HG02623 (cell line): ENCODE data around the gene C12orf42.
"Not testable (repeated sequence)": the region's sequence is repeated elsewhere in the genome, so short reads cannot be mapped to it uniquely, and the experiment has no call there.

Experiments
- ATAC-seq: cut with Tn5 transposase; IDR thresholded peaks from one replicate; pipeline ENCODE4 v1.9.1; 2021; ENCODE audit warnings: moderate library complexity; ENCODE audit not compliant: unreplicated experiment

C12orf42 gene

DNA sequence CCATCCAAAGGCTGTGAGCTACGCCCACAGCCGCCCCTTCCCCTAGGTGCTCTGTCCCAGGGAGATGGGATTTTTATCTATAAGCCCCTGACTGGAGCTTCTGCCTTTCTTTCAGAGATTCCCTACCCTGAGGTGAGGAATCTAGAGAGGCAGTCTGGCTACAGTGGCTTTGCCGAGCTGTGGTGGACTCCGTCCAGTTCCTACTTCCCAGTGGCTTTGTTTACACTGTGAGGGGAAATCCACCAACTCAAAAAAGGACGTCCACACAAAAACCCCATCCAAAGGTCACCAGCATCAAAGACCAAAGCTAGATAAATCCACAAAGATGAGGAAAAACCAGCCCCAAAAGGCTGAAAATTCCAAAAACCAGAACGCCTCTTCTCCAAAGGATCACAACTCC lies 70.1 kb downstream of the C12orf42 start:
- not testable (repeated sequence) for ATAC-seq

DNA sequence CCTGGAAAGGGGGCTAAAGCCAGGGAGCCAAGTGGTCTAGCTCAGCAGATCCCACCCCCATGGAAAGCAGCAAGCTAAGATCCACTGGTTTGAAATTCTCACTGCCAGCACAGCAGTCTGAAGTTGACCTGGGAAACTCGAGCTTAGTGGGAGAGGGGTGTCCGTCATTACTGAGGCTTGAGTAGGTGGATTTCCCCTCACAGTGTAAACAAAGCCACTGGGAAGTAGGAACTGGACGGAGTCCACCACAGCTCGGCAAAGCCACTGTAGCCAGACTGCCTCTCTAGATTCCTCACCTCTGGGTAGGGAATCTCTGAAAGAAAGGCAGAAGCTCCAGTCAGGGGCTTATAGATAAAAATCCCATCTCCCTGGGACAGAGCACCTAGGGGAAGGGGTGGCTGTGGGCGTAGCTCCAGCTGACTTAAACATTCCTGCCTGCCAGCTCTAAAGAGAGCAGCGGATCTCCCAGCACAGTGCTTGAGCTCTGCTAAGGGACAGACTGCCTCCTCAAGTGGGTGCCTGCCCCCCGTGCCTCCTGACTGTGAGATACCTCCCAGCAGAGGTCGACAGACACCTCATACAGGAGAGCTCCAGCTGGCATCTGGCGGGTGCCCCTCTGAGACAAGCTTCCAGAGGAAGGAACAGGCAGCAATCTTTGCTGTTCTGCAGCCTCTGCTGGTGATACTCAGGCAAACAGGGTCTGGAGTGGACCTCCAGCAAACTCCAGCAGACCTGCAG lies 70.8 kb downstream of the C12orf42 start:
- ATAC-seq: not testable (repeated sequence)

DNA sequence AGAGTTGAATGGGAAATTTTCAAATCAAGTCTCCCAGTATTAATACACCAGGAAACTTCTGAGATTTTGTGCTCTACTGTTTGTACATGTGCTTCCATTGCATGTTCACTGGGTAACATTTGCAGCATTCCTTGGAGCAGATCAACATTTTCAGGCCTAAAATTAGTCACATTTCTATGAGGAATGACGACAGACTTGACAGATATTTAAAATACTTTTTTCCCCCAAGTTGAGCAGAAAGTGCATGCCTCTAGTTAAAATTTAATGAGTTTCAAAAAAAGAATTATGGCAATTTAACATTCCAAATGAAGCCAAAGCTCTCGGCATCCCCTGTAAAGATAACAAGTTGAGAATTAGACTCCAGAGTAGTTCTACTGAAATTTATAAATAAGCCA lies 72.3 kb downstream of the C12orf42 start:
- no peak for ATAC-seq

DNA sequence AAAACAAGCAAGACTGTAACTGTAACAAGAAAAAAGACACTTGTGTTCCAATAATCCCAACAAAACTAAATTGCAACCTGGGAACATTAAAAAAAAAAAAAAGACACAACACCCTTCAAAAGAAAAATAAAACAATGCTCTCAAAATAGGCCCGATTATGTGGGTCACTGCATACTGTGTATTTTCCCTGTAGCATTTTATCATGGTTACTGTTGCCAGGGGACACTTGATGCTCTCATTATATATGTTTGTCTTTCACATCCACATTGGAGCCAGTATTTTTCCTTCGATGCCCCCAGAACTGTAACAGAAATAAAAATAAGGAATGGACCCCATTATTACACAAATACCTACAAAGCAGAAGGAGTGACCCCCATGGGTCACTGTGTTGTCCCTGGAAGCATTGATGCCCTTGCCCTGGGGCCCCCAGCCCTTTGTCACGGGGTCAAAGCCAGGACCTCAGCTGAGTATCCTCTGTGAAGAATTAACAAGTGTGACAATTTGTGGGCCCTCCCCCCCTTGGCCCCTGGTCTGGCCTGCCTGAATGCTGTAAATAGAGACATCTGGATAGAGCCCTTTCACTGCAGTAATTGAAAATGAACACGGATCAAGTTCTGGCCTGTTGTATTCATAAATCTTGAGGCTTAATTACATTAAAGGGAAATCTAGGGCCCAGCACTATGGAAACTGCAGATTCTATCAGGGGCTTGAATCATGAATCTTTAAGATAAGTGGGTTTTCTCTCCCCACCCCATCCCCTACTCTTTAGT lies 72.8 kb downstream of the C12orf42 start:
- ATAC-seq: no peak

DNA sequence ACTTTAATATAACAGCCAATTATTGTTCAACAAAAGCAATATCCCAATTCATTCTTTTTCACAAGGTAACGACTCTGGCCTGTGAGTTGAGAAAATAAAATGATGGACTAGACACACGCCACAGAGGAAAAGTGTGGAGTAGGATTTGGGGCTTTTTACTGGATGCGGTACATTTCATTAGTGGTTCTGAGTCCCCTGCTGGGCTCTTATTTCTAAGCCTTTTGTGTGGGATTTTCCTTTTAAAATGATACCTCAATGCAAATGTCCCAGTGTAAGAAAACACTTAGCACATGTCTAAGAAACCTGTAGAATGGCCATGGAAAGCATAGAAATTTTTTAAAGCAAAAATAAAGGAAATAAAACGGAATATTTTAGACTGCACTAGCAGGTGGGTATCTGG lies 73.4 kb downstream of the C12orf42 start:
- ATAC-seq: no peak

DNA sequence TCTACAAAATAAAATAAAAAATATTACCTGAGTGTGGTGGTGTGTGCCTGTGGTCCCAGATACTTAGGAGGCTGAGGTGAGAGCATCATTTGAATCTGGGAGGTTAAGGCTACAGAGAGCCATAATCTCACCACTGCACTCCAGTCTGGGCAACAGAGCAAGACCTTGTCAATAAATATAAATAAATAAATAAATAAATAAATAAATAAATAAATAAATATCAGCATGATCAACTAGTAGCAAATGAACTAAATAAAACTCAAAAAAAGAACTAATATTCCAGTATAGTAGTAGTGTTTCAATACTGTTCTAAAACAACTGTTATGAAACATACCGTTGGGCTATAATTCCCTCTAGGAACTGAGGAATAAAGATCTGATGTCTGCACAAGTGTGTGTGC lies 74.4 kb downstream of the C12orf42 start:
- no peak for ATAC-seq

DNA sequence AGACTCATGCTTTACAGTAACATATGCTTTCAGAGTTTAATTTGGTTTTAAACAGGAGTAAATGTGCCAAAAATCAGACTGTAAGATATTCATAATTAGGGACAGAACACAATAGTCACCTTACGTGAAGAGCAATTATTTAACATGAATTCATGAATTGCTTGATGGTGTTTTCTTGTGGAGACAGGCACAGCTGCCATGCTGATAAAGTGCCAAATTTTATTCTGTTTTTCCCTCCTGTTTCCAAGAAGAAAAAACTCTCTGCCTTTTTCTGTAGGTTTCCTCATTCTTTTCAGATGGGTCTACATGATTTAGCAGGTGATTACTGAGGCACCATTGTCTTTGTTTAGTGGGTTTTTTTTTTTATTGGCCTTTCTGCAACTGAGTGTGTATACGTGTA lies 80.1 kb downstream of the C12orf42 start:
- ATAC-seq: no peak

DNA sequence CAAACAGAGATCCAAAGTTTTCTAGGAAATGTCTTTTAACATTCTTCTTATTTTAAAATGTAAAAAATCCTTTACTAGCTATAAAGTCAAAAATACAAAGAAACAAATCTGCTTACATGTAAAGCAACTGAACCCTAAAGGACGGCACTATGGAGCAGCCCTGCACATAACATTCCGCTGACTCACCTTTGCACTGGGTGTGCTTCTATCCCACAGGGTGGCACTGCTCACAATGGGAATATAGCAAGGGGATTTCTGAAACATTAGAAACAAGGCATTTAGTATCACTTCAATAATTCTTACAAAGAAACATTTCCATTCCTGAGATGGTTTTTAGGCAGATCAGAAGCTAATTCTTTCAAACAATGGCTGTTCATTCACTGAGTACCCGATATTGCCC lies 94.3 kb downstream of the C12orf42 start:
- ATAC-seq: no peak

DNA sequence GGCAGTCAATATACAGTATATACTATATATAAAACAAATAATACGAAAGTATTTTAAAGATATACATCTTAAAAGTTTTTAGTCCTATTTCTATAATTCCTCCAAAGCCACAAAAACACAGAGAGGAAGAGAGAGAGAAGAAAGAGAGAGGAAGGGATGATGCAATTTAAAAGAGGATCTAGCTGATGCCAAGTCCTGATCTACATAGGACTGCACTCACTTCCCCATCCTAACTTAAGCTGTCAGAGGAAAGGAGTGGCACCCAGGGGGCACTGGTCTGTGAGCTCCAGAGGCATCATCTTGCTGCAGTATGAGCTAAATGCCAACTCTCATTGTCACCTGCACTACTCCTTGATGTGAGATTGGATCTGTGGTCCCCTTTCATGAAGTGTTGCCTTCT lies 95.8 kb downstream of the C12orf42 start:
- no peak for ATAC-seq

DNA sequence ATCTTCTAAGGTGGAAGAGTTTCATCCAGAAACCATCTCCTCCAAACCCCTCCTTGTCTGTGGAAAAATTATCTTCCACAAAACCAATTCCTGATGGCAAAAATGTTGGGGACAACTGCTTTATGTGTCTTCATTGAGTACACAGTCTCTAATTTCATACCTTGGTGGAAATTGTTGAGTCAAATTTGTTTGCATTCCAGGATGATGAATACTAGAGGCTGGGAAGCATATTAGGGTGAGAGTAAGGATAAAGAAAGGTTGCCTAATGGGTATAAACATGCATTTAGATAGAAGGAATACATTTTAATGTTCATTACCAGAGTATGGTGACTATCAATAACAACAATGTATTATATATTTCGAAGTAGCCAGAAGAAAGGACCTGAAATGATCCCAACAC lies 98.2 kb downstream of the C12orf42 start:
- no peak for ATAC-seq

DNA sequence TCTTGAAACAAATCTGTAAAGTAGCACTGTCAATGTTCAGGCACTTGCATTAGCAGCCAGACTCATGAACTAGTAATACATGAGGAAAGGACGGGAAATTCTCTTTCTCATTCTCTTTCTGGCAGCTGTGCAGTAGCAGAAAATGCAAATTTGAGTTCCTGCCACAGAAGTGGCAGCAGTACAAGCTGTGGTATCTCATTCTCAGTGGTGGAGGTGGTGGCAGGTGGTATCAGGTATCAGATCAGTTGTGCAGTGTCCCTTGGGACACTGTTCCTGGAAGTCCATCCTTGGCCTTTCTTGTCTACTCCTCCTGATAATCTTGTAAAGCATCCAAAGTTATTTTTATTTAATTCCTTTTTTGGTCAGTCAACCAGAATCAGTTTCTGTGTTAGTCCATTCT lies 103.0 kb downstream of the C12orf42 start:
- peak; percentile 97 for ATAC-seq

DNA sequence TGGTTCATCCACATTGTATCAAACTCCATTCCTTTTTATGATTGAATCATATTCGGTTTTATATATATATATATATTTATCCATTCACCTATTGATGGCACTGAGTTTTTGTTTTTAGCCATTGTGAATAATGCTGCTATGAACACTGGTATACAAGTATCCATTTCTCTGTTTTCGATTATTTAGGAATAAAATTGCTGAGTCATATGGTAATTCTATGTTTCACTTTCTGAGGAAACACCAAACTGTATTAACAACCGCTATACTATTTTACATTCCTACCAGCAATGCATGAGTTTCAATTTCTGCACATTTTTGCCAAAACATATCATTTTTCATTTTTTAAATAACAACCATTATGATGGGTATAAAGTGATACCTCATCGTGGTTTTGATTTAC lies 104.7 kb downstream of the C12orf42 start:
- ATAC-seq: no peak

DNA sequence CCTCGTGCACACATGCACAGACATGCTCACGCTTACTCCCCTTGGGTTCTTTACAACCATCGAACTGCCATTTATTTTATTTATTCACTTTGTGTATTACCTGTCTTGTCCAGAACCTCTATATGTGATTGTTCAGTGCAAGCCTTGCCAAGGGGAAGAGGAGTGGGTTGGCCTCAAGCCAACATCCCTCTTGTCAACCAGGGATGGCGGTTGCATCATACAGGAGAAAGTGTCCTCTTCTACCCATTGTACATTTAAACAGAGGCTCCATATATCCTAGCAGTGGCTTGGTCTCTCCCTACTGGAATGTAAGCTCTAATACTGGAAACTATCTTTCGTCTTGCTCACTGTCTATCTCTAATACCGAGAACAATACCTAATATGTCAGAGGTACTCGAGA lies 108.4 kb downstream of the C12orf42 start:
- no peak for ATAC-seq

DNA sequence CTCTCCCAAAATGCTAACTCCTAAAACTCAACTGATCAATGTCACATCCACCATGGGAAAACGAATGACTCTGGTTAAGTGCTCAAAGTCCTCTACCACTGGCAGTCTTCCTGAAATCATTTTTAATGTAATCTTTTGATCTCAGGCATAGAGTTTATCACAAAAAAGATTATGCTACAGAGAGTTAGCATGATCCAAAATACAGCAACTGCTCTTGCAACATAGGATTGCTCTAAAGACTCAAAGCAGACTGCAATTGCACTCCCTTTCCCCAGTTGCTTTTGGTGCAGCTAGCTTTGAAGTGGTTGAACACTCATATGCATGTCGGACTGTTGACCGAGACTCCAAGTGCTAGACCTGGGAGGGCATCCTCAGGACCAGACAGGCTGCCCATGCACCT lies 109.3 kb downstream of the C12orf42 start:
- ATAC-seq: no peak

DNA sequence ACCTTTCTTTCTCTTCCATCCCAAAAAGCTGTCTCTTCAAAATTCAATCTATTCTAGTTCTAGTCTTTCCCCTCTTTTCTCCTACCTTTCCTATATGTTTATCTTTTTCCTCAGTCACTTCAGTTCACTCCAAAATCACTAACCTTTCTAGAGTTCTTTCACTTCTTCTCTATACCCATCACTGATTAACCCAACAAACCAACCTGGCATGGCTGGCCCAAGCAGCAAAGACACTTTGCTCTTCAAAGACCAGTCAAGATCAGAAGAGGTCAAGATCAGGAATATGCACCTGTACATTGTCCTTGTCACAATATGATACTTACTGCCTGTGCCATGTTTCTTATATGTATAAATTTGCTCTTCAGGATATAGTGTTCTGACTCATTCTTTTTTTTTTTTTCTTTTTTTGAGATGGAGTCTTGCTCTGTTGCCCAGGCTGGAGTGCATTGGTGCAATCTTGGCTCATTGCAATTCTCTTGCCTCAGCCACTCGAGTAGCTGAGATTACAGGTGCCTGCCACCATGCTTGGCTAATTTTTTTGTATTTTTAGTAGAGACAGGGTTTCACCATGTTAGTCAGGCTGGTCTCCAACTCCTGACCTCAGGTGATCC lies 112.9 kb downstream of the C12orf42 start:
- ATAC-seq: no peak

DNA sequence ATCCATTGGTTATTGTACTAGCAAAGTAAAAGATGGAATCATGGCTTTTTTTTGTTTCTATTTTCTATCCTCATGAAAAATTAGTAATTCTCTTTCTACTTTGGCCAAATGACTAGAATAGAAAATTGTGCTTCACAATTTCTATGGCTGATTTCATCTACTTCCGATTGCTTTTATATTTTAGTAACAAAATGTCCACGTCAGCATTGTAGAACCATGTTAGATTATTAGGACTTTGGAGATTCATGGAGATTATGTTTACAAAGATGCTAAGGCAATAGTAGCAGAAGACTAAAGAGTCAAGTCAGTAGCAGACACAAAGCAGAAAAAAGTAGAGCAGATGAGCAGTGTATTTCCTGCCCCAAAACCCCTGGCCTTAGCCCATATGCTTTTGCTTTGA lies 113.6 kb downstream of the C12orf42 start:
- ATAC-seq: no peak

DNA sequence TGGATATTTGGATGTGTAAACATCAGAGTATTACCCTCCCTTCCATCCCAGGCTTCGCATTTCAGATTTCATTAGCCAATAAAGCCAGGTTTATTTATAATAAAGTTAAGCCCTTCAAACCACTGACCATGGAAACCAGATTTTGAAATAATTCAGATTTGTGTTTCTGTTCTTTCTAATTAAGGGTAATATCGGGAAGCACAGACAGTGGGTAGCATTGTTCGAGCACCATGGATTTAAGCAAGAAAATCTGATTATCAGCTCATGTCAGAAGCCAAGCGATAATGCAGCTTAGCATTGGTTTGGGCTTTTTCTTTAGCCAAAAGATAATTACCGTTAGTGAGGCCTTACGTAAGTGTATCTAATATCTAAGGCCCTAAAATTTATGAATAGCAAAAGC lies 116.1 kb downstream of the C12orf42 start:
- no peak for ATAC-seq

DNA sequence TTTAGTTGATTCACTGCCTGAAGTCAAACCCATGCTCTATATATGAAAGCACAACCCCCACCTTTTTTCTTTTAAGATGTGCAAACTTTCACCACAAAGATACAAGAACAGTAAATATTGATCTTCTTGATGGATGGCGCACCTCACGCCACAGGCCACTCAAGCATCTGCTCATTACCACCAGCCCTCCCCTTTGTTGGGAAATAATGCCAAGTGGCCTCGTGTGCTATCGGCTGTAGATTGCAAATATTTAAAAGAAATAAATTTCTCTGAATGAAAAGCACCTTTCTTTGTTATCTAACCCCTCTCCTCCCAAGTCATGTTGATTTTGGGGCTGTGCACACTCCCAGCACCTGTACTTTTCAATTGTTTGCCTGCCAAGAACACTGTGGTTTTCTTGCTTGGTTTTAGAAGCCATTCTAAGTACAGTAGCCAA lies 122.7 kb downstream of the C12orf42 start:
- peak; percentile 48 for ATAC-seq

DNA sequence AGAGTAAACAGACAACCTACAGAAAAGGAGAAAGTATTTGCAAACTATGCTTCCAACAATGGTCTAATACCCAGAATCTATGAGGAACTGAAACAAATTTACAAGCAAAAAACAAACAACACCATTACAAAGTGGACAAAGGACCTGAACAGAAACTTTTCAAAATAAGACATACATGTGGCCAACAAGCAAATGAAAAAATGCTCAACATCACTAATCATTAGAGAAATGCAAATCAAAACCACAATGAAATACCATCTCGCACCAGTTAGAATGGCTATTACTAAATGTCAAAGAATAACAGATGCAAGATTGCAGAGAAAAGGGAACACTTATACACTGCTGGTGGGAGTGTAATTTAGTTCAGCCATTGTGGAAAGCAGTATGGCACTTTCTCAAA lies 125.8 kb downstream of the C12orf42 start:
- peak; percentile 66 for ATAC-seq

DNA sequence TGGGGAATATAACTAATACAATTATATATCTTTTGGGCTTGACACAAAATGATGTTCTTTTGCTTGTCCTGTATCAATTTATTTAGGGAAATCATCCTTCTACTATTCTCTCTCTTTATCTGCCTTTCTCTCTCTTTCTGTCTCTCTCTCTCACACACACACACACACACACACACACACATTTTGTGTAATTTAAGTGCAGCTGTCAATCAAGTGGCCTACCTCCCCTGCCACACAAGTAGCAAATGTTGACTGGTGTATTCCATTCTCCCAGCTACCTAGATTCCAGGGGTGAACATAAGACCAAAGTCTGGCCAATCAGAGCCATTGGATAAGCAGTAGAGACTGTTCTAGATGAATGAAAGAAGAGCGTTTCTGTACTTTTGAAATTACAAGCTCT lies 127.6 kb downstream of the C12orf42 start:
- ATAC-seq: no peak

DNA sequence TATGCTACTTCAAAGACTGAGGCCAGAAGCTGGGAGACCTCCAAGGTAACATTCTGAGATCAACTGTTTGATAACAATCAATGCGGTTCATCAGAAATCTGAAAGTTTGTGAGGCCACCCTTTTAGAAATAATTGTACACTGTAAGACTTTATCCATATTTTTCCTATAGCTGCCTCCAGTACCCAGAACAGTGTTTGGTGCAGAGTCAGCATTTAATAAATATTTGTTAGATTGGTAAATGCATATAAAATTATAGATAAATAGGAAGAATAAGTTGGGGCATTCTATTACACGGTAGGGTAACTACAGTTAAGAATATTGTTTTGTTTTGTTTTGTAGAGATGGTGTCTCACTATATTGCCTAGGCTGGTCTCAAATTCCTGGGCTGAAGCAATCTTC lies 141.4 kb downstream of the C12orf42 start:
- ATAC-seq: no peak

DNA sequence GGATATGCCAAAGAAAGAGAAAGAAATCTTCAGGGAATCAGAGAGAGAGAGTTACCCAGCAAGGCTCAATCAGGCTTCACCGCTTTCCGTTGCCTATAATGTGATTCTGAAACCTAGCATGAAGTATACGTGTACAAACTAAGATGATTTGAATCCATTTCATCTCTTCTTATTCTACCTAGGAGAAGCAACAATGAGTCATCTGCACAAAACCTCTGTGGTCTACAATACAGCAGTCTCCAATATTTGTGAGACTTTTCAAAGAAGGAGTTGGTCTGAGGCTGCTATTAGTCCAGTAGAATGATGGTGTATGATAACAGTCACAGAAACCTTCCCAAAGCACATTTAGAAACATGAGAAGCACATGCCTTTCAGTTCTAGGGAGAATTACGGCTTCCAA lies 141.9 kb downstream of the C12orf42 start:
- ATAC-seq: no peak
